Natural killer cell (primary cell): ENCODE measurements around the gene GRM5. TPM values are rescaled to one million over a fixed set of nuclear protein-coding genes. Genes with fewer than 3 reads are reported as not detected.

Experiments used
- ATAC-seq, 3 donors: fragments of 150-1000 bp in 2 of 3; fragments of 200-7000 bp in 1 of 3; cut with Tn5 transposase; 1 replicate in 1 of 3; 2 replicates in 2 of 3; pipeline ENCODE4 v1.10.0; 2021; ENCODE audit warnings: mild to moderate bottlenecking in 2 of 3, moderate library complexity in 2 of 3
- DNase-seq, 2 donors: peaks; one replicate each; pipeline versions ENCODE4 v3.0.0 to v3.0.0-alpha.2; 2013 to 2021; ENCODE audit warnings: mixed read lengths in 1 of 2
- H3K27ac ChIP-seq: one replicate; pipeline ENCODE4 v1.5.1; 2013; ENCODE audit warnings: mild to moderate bottlenecking, low read length
- H3K27me3 ChIP-seq: one replicate; pipeline ENCODE4 v1.6.1; 2013; ENCODE audit warnings: low read length; ENCODE audit not compliant: control insufficient read depth, insufficient read depth
- H3K36me3 ChIP-seq: one replicate; pipeline ENCODE4 v1.6.1; 2013; ENCODE audit warnings: low read length; ENCODE audit not compliant: control insufficient read depth, insufficient read depth
- H3K4me1 ChIP-seq: one replicate; pipeline ENCODE4 v1.6.1; 2013; ENCODE audit warnings: low read length; ENCODE audit not compliant: control insufficient read depth, insufficient read depth
- H3K4me3 ChIP-seq: one replicate; pipeline ENCODE4 v1.5.1; 2013; ENCODE audit warnings: low read length
- H3K9me3 ChIP-seq: one replicate; pipeline ENCODE4 v1.6.1; 2013; ENCODE audit warnings: low read length; ENCODE audit not compliant: control insufficient read depth, insufficient read depth
- H3K27ac Mint-ChIP-seq, 2 donors: one replicate each; pipeline ENCODE4 v1.8.0; 2022; ENCODE audit warnings: mild to moderate bottlenecking in 2 of 2, mixed read lengths in 2 of 2, moderate library complexity in 1 of 2
- H3K27me3 Mint-ChIP-seq, 2 donors: one replicate each; pipeline ENCODE4 v1.8.0; 2022; ENCODE audit warnings: low read depth in 2 of 2, mixed read lengths in 2 of 2
- H3K36me3 Mint-ChIP-seq: one replicate; pipeline ENCODE4 v1.8.0; 2022; ENCODE audit warnings: mixed read lengths
- H3K4me1 Mint-ChIP-seq, 2 donors: one replicate each; pipeline ENCODE4 v1.8.0; 2022; ENCODE audit warnings: mixed read lengths in 2 of 2
- H3K4me3 Mint-ChIP-seq: one replicate; pipeline ENCODE4 v1.8.0; 2022; ENCODE audit warnings: mild to moderate bottlenecking, moderate library complexity, mixed read lengths
- H3K9me3 Mint-ChIP-seq, 2 donors: one replicate each; pipeline ENCODE4 v1.8.0; 2022; ENCODE audit warnings: mixed read lengths in 2 of 2
- CTCF ChIP-seq: fragments of 200-600 bp; IDR thresholded peaks from one replicate; pipeline ENCODE4 v1.8.0; 2022; ENCODE audit warnings: antibody characterized with exemption
- WGBS: methylation state at CpG from one replicate; pipeline ENCODE4 v1.1.7; 2013; ENCODE audit warnings: missing lambda C conversion rate; ENCODE audit not compliant: insufficient coverage; 5-methylcytosine and 5-hydroxymethylcytosine counted together
- intact Hi-C: fragments of 100-400 bp; cut with micrococcal nuclease; formaldehyde crosslinking; loops from one replicate; pipeline ENCODE4 v1.14.2; 2022
- total RNA-seq, 4 donors: library from RNA; stranded (reverse); fragments of 120-200 nt in 1 of 4; gene quantifications; one replicate each; pipeline versions ENCODE4 v1.2.3 to v1.2.4, GENCODE V29; 2013 to 2022

Gene GRM5
- total RNA-seq, 3 donors from 2014 or later (not counting 1 experiment from before 2014, with no cell fraction given), result not detected

GRCh38 chr11:88619656-88620385 is 446.0 kb downstream of the GRM5 start:
- Mint-ChIP-seq H3K4me3 (no peak overlapping the region), H3K9me3 (no peaks in the 10 kb centered on the region), H3K4me1 (no peaks in the 10 kb centered on the region), H3K36me3 (no peaks in the 10 kb centered on the region), H3K27ac (no peak overlapping the region), H3K27me3 (peaks cover 0 to 14% of the 10 kb centered on the region in 2 donors)
- no peaks in the 10 kb centered on the region for H3K4me1 ChIP-seq
- DNase-seq (no peak), ATAC-seq (no peak)
- no peak for TF ChIP-seq CTCF
- no peak overlapping the region for H3K27ac ChIP-seq
- no peaks in the 10 kb centered on the region for H3K36me3 ChIP-seq
- intact Hi-C loops, result no loop called here
- H3K4me3 ChIP-seq, result no peak overlapping the region
- H3K27me3 ChIP-seq, result no peaks in the 10 kb centered on the region
- H3K9me3 ChIP-seq, result no peaks in the 10 kb centered on the region

GRCh38 chr11:88619071-88619425 is 446.7 kb downstream of the GRM5 start:
- no peaks in the 10 kb centered on the region for H3K4me1 Mint-ChIP-seq
- H3K27me3 Mint-ChIP-seq, result peaks cover 0 to 14% of the 10 kb centered on the region in 2 donors
- H3K4me1 ChIP-seq, result no peaks in the 10 kb centered on the region
- no peak overlapping the region for H3K4me3 Mint-ChIP-seq
- H3K27me3 ChIP-seq, result no peaks in the 10 kb centered on the region
- no peak overlapping the region for H3K4me3 ChIP-seq
- H3K27ac ChIP-seq, result no peak overlapping the region
- H3K9me3 Mint-ChIP-seq, result no peaks in the 10 kb centered on the region
- intact Hi-C loops, result no loop called here
- TF ChIP-seq CTCF, result no peak
- DNase-seq (no peak), ATAC-seq (no peak)
- no peaks in the 10 kb centered on the region for H3K36me3 Mint-ChIP-seq
- H3K36me3 ChIP-seq, result no peaks in the 10 kb centered on the region
- WGBS, result 86% methylated on average over 1 of the region's 1 CpG
- H3K27ac Mint-ChIP-seq, result no peak overlapping the region
- no peaks in the 10 kb centered on the region for H3K9me3 ChIP-seq

GRCh38 chr11:88618327-88619070 is 447.3 kb downstream of the GRM5 start:
- Mint-ChIP-seq H3K4me3 (no peak overlapping the region), H3K9me3 (no peaks in the 10 kb centered on the region), H3K27ac (no peak overlapping the region), H3K36me3 (no peaks in the 10 kb centered on the region), H3K4me1 (no peaks in the 10 kb centered on the region), H3K27me3 (peaks cover 0 to 14% of the 10 kb centered on the region in 2 donors)
- H3K4me1 ChIP-seq, result no peaks in the 10 kb centered on the region
- 54% methylated on average over 5 of the region's 5 CpGs for WGBS
- H3K27me3 ChIP-seq, result no peaks in the 10 kb centered on the region
- intact Hi-C loops, result no loop called here
- H3K27ac ChIP-seq, result no peak overlapping the region
- no peak for ATAC-seq
- no peak for DNase-seq
- TF ChIP-seq CTCF, result no peak
- no peaks in the 10 kb centered on the region for H3K9me3 ChIP-seq
- no peak overlapping the region for H3K4me3 ChIP-seq
- H3K36me3 ChIP-seq, result no peaks in the 10 kb centered on the region
